Type B pancreatic cell (in vitro differentiated cells): ENCODE measurements around the gene ACTL6A. TPM values are rescaled to one million over a fixed set of nuclear protein-coding genes. Genes with fewer than 3 reads are reported as not detected.

Experiments
- DNase-seq: peaks from one replicate; pipeline ENCODE4 v3.0.0; 2021; ENCODE audit warnings: mixed read lengths; ENCODE audit not compliant: unreplicated experiment; ENCODE audit errors: extremely low spot score
- H3K27ac Mint-ChIP-seq: 2 replicates; pipeline ENCODE4 v1.8.0; 2021; ENCODE audit warnings: mild to moderate bottlenecking, mixed read lengths
- H3K27me3 Mint-ChIP-seq: 2 replicates; pipeline ENCODE4 v1.8.0; 2021; ENCODE audit warnings: mixed read lengths
- H3K36me3 Mint-ChIP-seq: 2 replicates; pipeline ENCODE4 v1.8.0; 2021; ENCODE audit warnings: mixed read lengths
- H3K4me1 Mint-ChIP-seq: one replicate; pipeline ENCODE4 v1.8.0; 2021; ENCODE audit warnings: mixed read lengths; ENCODE audit not compliant: unreplicated experiment
- H3K4me3 Mint-ChIP-seq: 2 replicates; pipeline ENCODE4 v1.8.0; 2021; ENCODE audit warnings: mild to moderate bottlenecking, mixed read lengths
- H3K9me3 Mint-ChIP-seq: 2 replicates; pipeline ENCODE4 v1.8.0; 2021; ENCODE audit warnings: mixed read lengths
- total RNA-seq: library from RNA; stranded (reverse); gene quantifications from 2 replicates; pipeline ENCODE4 v1.2.1, GENCODE V29; 2021; ENCODE audit warnings: low replicate concordance
- TF ChIP-seq, protein P1 (sequence below): fragments of 200-600 bp; sonication (generic); conservative IDR thresholded peaks from 2 replicates; pipeline ENCODE4 v1.5.0; 2021; ENCODE audit warnings: antibody characterized with exemption, mild to moderate bottlenecking

Gene ACTL6A
- total RNA-seq, 1 donor from 2014 or later, result 69.5 TPM

DNA sequence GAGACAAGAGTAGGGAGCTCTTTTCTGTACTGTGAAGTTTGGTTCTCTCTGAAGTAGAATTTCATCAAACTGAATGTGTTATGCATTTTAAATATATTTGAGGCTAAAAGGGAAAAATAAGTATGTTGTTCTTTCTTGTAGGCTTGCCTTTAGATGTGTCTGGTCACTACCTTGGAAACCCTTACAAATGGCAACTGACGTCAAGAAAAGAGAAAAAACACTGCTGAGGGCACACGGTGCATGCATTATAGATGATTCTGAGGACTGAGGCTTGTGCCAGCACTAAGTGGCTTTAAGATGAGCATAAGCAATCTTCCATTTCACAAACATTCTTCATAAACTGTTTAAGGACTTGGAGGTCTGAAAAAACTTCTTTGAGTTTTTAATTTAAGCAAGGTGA lies 31.1 kb upstream of the ACTL6A start:
- Mint-ChIP-seq H3K36me3 (no peaks in the 10 kb centered on the region), H3K4me1 (peaks cover 15% of the 10 kb centered on the region), H3K9me3 (no peaks in the 10 kb centered on the region), H3K27ac (no peak overlapping the region), H3K4me3 (no peak overlapping the region), H3K27me3 (peaks cover 3% of the 10 kb centered on the region)
- no peak for DNase-seq
- TF ChIP-seq, protein P1, sequence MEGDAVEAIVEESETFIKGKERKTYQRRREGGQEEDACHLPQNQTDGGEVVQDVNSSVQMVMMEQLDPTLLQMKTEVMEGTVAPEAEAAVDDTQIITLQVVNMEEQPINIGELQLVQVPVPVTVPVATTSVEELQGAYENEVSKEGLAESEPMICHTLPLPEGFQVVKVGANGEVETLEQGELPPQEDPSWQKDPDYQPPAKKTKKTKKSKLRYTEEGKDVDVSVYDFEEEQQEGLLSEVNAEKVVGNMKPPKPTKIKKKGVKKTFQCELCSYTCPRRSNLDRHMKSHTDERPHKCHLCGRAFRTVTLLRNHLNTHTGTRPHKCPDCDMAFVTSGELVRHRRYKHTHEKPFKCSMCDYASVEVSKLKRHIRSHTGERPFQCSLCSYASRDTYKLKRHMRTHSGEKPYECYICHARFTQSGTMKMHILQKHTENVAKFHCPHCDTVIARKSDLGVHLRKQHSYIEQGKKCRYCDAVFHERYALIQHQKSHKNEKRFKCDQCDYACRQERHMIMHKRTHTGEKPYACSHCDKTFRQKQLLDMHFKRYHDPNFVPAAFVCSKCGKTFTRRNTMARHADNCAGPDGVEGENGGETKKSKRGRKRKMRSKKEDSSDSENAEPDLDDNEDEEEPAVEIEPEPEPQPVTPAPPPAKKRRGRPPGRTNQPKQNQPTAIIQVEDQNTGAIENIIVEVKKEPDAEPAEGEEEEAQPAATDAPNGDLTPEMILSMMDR, result no peak

DNA sequence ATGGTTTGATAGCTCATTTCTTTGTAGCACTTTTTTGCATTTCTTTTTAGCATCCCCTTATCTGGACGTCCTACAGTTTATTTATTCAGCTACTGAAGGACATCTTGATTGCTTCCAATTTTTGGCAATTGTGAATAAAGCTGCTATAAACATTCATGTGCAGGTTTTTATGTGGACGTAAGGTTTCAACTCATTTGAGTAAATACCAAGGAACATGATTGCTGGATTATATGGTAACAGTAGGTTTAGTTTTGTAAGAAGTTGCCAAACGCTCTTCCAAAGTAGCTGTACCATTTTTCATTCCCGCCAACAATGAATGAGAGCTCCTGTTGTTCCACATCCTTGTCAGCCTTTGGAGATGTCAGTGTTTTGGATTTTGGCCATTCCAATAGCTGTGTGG lies 29.5 kb upstream of the ACTL6A start:
- no peak overlapping the region for H3K27ac Mint-ChIP-seq
- TF ChIP-seq, protein P1, result no peak
- no peak for DNase-seq
- peaks cover 8% of the 10 kb centered on the region for H3K4me1 Mint-ChIP-seq
- H3K4me3 Mint-ChIP-seq, result no peak overlapping the region
- H3K27me3 Mint-ChIP-seq, result peaks cover 3% of the 10 kb centered on the region
- H3K36me3 Mint-ChIP-seq, result no peaks in the 10 kb centered on the region
- H3K9me3 Mint-ChIP-seq, result no peaks in the 10 kb centered on the region

DNA sequence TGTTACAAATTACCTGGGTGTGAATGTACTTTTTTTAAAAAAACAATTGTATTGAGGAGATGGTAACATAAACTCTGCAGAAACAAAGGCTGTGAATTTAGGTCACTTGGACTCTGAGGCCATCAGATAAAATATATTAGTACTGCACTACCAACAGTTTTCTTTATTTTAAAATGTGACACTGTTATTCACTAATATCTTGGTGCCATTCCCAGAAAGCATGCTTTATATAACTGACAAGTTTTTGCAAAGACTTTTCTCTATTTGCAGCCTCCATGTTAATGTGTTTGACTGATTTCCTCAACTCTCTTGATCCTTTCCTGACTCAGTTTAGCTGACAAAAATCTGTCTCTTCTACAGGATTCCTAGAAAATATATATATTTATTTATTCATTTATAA lies 26.5 kb upstream of the ACTL6A start:
- Mint-ChIP-seq H3K4me1 (no peaks in the 10 kb centered on the region), H3K27ac (no peak overlapping the region), H3K4me3 (no peak overlapping the region), H3K9me3 (no peaks in the 10 kb centered on the region), H3K36me3 (no peaks in the 10 kb centered on the region), H3K27me3 (peaks cover 3% of the 10 kb centered on the region)
- DNase-seq, result no peak
- TF ChIP-seq, protein P1, result no peak

DNA sequence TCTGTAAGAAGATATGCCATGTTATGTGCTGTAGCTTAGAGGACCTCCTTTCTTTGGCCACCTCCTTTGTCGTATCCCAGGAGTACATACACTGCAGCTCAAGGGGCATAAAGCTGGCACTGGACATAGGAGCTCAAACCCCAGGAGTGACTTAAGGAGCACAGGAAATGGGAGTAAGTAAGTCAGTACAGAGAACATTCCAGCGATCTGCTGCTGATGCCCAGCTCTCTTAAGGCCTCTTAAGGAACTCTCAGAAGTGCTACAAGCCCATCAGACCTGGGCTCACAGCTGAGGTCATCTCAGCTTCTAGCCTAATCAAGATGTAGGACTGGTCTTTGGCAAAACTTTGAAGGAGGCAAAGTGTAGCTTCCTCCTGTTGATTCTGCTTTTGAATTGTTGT lies 21.6 kb upstream of the ACTL6A start:
- H3K36me3 Mint-ChIP-seq, result no peaks in the 10 kb centered on the region
- no peak for DNase-seq
- no peaks in the 10 kb centered on the region for H3K9me3 Mint-ChIP-seq
- TF ChIP-seq, protein P1, result no peak
- H3K4me1 Mint-ChIP-seq, result no peaks in the 10 kb centered on the region
- no peak overlapping the region for H3K27ac Mint-ChIP-seq
- no peak overlapping the region for H3K4me3 Mint-ChIP-seq
- H3K27me3 Mint-ChIP-seq, result no peaks in the 10 kb centered on the region

DNA sequence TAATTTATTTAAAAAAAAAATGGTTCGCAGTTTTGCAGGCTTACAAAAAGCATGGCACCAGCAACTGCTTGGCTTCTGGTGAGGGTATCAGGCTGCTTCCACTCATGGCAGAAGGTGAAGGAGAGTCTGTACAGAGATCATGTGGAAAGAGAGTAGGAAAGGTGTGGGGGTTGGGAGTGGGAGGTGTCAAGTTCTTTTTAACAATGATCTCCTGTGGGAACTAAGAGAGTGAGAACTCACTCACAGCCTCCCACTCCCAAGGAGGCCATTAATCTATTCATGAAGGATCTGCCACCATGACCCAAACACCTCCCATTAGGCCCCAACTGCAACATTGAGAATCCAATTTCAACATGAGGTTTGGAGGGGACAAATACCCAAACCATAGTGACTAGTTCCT lies 21.1 kb upstream of the ACTL6A start:
- H3K27ac Mint-ChIP-seq, result no peak overlapping the region
- DNase-seq, result no peak

More for the DNA sequence above, 21.1 kb upstream of the ACTL6A start:
- H3K9me3 Mint-ChIP-seq, result no peaks in the 10 kb centered on the region
- H3K4me1 Mint-ChIP-seq, result no peaks in the 10 kb centered on the region
- no peak overlapping the region for H3K4me3 Mint-ChIP-seq
- no peaks in the 10 kb centered on the region for H3K27me3 Mint-ChIP-seq
- TF ChIP-seq, protein P1, result no peak
- H3K36me3 Mint-ChIP-seq, result no peaks in the 10 kb centered on the region
